Bronchial epithelial cell (primary cell): ENCODE data around the gene CC2D2A. TPM values are rescaled to one million over a fixed set of nuclear protein-coding genes. Genes with fewer than 3 reads are reported as not detected.

Experiments
- DNase-seq: peaks from one replicate; pipeline ENCODE4 v3.0.0-alpha.2; 2010; ENCODE audit warnings: low read depth
- FAIRE-seq: peaks from 2 replicates; lab custom pipeline; 2011; peaks lifted over from hg19 to GRCh38; lab: Jason Lieb, UNC
- H3K27me3 ChIP-seq: 2 replicates; pipeline ENCODE4 v1.5.1; 2011; ENCODE audit warnings: low read length; ENCODE audit not compliant: control insufficient read depth, insufficient read depth
- H3K36me3 ChIP-seq: 2 replicates; pipeline ENCODE4 v1.5.1; 2011; ENCODE audit warnings: low read length; ENCODE audit not compliant: control insufficient read depth, insufficient read depth
- H3K4me3 ChIP-seq: 2 replicates; pipeline ENCODE4 v1.5.1; 2011; ENCODE audit warnings: mild to moderate bottlenecking, low read depth, low read length, control low read depth
- CTCF ChIP-seq: IDR thresholded peaks from 2 replicates; pipeline ENCODE4 v1.5.1; 2011; ENCODE audit warnings: mild to moderate bottlenecking, moderate library complexity, low read length, control low read depth, inconsistent platforms; ENCODE audit not compliant: insufficient read depth, severe bottlenecking
- total RNA-seq: library from RNA; depleted of rRNA; stranded (reverse); fragments of >200 nt; gene quantifications from 2 replicates; pipeline ENCODE4 v1.2.1, GENCODE V29; 2014

Gene CC2D2A
- total RNA-seq, 1 donor from 2014 or later = 5.8 TPM

GRCh38 chr4:15455290-15455689, 14.4 kb upstream of the CC2D2A start:
- DNase-seq (peak; percentile 34), FAIRE-seq (no peak)
- TF ChIP-seq CTCF = no peak
- no peak overlapping the region for H3K4me3 ChIP-seq
- H3K36me3 ChIP-seq = no peaks in the 10 kb centered on the region
- peaks cover 2% of the 10 kb centered on the region for H3K27me3 ChIP-seq

GRCh38 chr4:15457406-15458201, 12.1 kb upstream of the CC2D2A start:
- FAIRE-seq (no peak), DNase-seq (peak; percentile 58)
- no peak overlapping the region for H3K4me3 ChIP-seq
- no peaks in the 10 kb centered on the region for H3K36me3 ChIP-seq
- peaks cover 2% of the 10 kb centered on the region for H3K27me3 ChIP-seq
- peak; percentile 54 for TF ChIP-seq CTCF

DNA sequence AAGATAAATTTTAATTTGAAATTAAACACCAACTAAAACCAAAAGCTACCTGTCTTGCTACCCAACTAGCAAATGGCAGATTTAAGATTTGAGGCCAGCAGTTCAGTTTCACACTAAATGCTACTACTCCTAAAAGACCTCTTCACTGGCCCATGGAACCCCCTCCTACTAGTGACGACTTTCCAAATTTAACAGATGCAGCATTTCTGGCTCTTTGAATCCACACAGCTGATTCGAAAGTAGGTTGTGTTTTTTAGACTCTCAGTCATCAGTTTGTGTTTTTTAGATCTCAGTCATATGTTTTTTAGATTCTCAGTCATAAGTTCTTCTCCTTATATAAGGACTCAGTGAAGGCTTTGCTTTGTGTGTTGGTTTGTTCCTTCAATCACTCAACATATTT, 11.1 kb upstream of the CC2D2A start:
- H3K4me3 ChIP-seq = no peak overlapping the region
- H3K36me3 ChIP-seq = no peaks in the 10 kb centered on the region
- peaks cover 2% of the 10 kb centered on the region for H3K27me3 ChIP-seq
- TF ChIP-seq CTCF = no peak
- FAIRE-seq (no peak), DNase-seq (no peak)

- DNase-seq (no peak), FAIRE-seq (no peak)
- Histone ChIP-seq H3K27me3 (peaks cover 2% of the 10 kb centered on the region), H3K36me3 (no peaks in the 10 kb centered on the region), H3K4me3 (no peak overlapping the region)
- TF ChIP-seq CTCF = no peak
These were observed 10.0 kb upstream of the CC2D2A start for GRCh38 chr4:15459706-15460105.

DNA sequence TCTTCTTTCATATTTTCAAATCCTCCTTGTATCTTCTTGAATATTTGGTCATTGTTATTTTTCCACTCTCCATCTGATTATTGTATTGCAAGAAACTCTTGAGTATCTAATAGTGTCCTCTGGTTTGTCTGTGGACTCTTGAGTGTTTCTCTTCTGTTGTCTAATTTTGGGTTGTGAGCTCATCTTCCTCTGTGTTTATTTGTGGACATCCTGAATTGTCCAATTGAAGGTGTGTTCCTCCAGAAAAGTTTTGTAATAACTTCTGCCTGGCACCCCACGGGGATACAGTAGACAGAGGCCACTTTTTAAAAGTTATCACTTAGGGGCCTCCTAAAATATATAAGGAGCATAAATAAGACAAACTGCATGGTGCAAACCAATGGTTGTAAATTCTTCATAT, 3.1 kb upstream of the CC2D2A start:
- no peak for TF ChIP-seq CTCF
- Histone ChIP-seq H3K36me3 (no peaks in the 10 kb centered on the region), H3K4me3 (no peak overlapping the region), H3K27me3 (no peaks in the 10 kb centered on the region)
- no peak for DNase-seq
- no peak for FAIRE-seq

GRCh38 chr4:15470128-15470475, 420 bp downstream of the CC2D2A start:
- no peaks in the 10 kb centered on the region for H3K36me3 ChIP-seq
- no peak for DNase-seq
- TF ChIP-seq CTCF = no peak
- no peak for FAIRE-seq
- peak overlapping the region; percentile 32 for H3K4me3 ChIP-seq
- H3K27me3 ChIP-seq = no peaks in the 10 kb centered on the region
